HG03575 (cell line): ENCODE measurements around the gene PCNX3.

Experiments
- ATAC-seq: cut with Tn5 transposase; IDR thresholded peaks from one replicate; pipeline ENCODE4 v1.9.1; 2021; ENCODE audit not compliant: unreplicated experiment, insufficient number of reproducible peaks, low FRiP score; ENCODE audit errors: extremely low read depth

The PCNX3 gene

GRCh38 chr11:65616575-65617001, 1.0 kb downstream of the PCNX3 start:
- ATAC-seq: no peak

- ATAC-seq: no peak
Observed at GRCh38 chr11:65617136-65617850, 1.7 kb downstream of the PCNX3 start.

- ATAC-seq: no peak
Observed at GRCh38 chr11:65617990-65618751, 2.6 kb downstream of the PCNX3 start.

GRCh38 chr11:65618763-65619162, 3.2 kb downstream of the PCNX3 start:
- ATAC-seq: no peak

GRCh38 chr11:65619281-65619928, 3.8 kb downstream of the PCNX3 start:
- ATAC-seq: no peak

GRCh38 chr11:65620666-65621065, 5.1 kb downstream of the PCNX3 start:
- ATAC-seq: no peak

GRCh38 chr11:65621460-65621859, 5.9 kb downstream of the PCNX3 start:
- ATAC-seq: no peak

GRCh38 chr11:65622011-65622410, 6.4 kb downstream of the PCNX3 start:
- no peak for ATAC-seq

GRCh38 chr11:65623177-65623576, 7.6 kb downstream of the PCNX3 start:
- ATAC-seq: no peak

GRCh38 chr11:65623852-65624616, 8.5 kb downstream of the PCNX3 start:
- no peak for ATAC-seq

- no peak for ATAC-seq
Observed at GRCh38 chr11:65624931-65625627, 9.5 kb downstream of the PCNX3 start.

GRCh38 chr11:65625628-65626342, 10.2 kb downstream of the PCNX3 start:
- ATAC-seq: no peak

- no peak for ATAC-seq
Observed at GRCh38 chr11:65627202-65627601, 11.6 kb downstream of the PCNX3 start.

- ATAC-seq: no peak
Observed at GRCh38 chr11:65629579-65629978, 14.0 kb downstream of the PCNX3 start.

GRCh38 chr11:65630215-65630614, 14.6 kb downstream of the PCNX3 start:
- ATAC-seq: no peak

- no peak for ATAC-seq
Observed at GRCh38 chr11:65633390-65634108, 18.0 kb downstream of the PCNX3 start.

GRCh38 chr11:65634109-65634436, 18.5 kb downstream of the PCNX3 start:
- ATAC-seq: no peak

GRCh38 chr11:65634440-65634839, 18.9 kb downstream of the PCNX3 start:
- ATAC-seq: no peak
